PC-3 (cell line): ENCODE measurements around the gene SRCAP.

Experiments used
- EZH2 ChIP-seq: fragments of 300-600 bp; sonication (generic); IDR thresholded peaks from one replicate; pipeline ENCODE4 v1.6.1; 2017; ENCODE audit warnings: antibody characterized with exemption, mild to moderate bottlenecking, low read length; ENCODE audit not compliant: unreplicated experiment
- TF ChIP-seq, protein P1 (sequence below): fragments of 300-600 bp; sonication (generic); conservative IDR thresholded peaks from 2 replicates; pipeline ENCODE4 v1.5.1; 2017; ENCODE audit warnings: antibody characterized with exemption, low read depth, mild to moderate bottlenecking, low read length

DNA sequence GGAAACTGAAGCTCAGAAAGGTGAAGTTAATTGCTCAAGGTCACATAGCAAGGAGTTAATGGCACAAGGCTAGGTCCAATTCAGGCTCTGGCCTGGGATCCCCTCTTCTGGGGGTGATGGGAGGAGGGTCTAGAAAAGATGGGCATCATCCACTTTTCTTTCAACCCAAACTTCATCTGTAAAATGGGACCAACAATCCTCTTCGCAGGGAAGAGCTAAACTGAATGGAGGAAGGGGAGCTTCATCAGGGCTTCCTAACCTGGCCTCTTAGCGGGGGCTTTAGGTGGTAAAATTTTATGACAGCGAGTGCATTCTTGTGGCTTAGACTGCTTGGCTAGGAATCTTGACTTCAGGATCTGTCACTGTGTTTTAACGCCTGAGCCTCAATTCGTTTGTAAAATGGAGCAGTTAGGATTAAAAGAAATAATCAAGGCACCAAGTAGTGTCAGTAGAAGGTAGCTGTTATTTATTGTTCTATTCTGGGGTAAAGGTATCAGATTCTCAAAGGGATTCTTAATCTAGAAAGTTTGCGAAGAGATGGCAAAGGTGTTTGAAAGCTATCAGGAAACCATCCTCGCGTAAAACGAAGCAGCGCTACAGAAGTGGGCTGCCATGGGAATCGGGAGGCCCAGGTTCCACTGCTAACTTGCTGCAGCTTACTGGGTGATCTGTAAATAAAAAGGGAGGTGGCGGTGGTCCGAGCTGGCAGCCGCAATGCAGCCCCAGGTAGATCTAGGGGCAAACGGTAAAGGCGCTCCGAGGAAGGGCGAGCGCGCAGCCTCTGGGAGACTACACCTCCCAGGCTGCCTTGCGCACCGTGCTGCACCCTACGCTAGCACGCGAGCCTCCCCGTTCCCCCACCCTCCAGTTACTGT, 1.5 kb upstream of the SRCAP start:
- TF ChIP-seq, protein P1, sequence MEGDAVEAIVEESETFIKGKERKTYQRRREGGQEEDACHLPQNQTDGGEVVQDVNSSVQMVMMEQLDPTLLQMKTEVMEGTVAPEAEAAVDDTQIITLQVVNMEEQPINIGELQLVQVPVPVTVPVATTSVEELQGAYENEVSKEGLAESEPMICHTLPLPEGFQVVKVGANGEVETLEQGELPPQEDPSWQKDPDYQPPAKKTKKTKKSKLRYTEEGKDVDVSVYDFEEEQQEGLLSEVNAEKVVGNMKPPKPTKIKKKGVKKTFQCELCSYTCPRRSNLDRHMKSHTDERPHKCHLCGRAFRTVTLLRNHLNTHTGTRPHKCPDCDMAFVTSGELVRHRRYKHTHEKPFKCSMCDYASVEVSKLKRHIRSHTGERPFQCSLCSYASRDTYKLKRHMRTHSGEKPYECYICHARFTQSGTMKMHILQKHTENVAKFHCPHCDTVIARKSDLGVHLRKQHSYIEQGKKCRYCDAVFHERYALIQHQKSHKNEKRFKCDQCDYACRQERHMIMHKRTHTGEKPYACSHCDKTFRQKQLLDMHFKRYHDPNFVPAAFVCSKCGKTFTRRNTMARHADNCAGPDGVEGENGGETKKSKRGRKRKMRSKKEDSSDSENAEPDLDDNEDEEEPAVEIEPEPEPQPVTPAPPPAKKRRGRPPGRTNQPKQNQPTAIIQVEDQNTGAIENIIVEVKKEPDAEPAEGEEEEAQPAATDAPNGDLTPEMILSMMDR = no peak
- no peak for TF ChIP-seq EZH2
